IPS-18a (cell line): ENCODE measurements around the gene VDR.
"Not testable (repeated sequence)": the region's sequence is repeated elsewhere in the genome, so short reads cannot be mapped to it uniquely, and the experiment has no call there.

Source experiments
- H3K27ac ChIP-seq: one replicate; pipeline ENCODE4 v1.5.1; 2013; ENCODE audit warnings: low read length
- H3K27me3 ChIP-seq: one replicate; pipeline ENCODE4 v1.6.1; 2013; ENCODE audit warnings: mild to moderate bottlenecking, low read length; ENCODE audit not compliant: control insufficient read depth, insufficient read depth
- H3K36me3 ChIP-seq: one replicate; pipeline ENCODE4 v1.6.1; 2013; ENCODE audit warnings: low read depth, low read length; ENCODE audit not compliant: control insufficient read depth
- H3K4me1 ChIP-seq: one replicate; pipeline ENCODE4 v1.6.1; 2013; ENCODE audit warnings: low read depth, low read length; ENCODE audit not compliant: control insufficient read depth
- H3K4me3 ChIP-seq: one replicate; pipeline ENCODE4 v1.5.1; 2013; ENCODE audit warnings: low read length
- H3K9ac ChIP-seq: one replicate; pipeline ENCODE4 v1.6.1; 2013; ENCODE audit warnings: mild to moderate bottlenecking, low read length, moderate library complexity
- H3K9me3 ChIP-seq: one replicate; pipeline ENCODE4 v1.6.1; 2013; ENCODE audit warnings: low read depth, low read length; ENCODE audit not compliant: control insufficient read depth

VDR gene

DNA sequence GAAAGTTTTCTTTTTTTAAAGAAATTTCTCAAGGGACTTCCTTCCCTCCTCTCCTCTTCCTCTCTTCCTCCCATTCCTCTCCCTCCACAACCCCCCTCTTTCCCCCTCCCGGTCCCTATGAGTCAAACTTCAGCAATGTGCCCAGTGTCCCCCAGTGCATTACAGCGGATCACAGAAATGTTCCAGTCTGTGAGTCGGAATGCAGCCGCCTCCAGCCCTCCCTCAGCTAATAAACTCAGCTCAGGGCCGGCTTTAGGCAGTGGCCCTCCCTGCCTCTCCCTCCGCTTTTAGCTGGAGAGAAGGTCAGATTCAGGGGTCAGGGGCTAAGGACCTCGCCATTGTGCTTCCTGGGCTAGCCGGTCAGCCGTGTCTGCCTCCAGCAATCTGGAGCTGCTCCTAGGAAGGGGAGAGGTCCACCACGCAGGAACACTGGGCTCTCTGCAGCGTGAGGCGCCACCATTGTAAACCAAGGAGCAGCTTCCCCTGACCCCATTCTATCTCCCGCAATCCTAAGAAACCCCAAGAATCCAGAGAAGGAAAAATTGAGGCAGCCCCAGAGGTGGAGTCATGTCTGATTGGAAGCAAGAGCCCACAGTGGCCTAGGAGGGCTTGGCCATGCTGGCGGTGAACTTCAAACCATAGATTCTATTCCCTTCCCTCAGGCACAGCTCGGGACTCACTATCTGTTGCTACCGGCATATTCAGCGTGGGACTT lies 84.0 kb downstream of the VDR start:
- Histone ChIP-seq H3K4me1 (peaks cover 45% of the 10 kb centered on the region), H3K4me3 (peak overlapping the region; percentile 91), H3K27me3 (peaks cover 6% of the 10 kb centered on the region), H3K27ac (peak overlapping the region; percentile 92), H3K36me3 (no peaks in the 10 kb centered on the region), H3K9me3 (no peaks in the 10 kb centered on the region), H3K9ac (peak overlapping the region; percentile 95)

DNA sequence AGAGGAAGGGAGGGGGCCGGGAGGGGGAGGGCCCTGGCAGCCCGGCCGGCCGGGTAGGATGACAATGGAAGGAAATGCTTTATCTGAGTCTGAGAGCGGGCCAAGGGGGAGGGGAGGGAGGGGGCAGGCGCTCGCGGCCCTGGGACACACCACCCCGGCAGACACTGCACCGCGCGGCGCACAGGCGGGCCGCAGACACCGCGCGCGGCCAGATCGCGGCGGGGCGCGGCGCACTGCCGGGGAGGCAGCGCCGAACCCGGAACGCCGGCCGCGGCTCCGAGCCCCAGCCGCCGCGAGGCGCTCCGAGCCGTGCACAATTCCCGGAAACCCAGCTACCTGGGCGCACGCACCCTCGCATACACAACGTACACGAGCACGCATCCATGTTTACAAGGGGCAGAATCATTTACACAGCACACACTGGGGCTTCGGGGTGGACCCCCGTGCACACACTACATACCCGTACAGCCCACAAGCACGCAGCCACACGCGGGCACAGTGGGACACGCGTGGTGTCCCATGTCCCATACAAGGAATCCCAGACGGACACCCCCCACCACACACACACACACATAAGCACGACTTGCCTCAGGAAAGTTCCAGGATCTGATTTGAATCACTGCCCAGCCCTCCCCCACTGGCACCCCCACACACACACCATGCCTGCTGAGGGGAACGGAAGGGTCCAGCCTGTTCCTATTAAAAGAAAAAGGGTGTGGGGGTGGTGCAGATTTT lies 84.7 kb downstream of the VDR start, which contains the start of gene HDAC7:
TSS of gene HDAC7 (minus strand) at position 8 of the 735 bp plus-strand sequence. CDS start 118 bp downstream, outside the sequence.
- H3K4me1 ChIP-seq = peaks cover 45% of the 10 kb centered on the region
- peak within 1 kb of the TSS; percentile 91 for H3K4me3 ChIP-seq
- H3K27me3 ChIP-seq = peaks cover 6% of the 10 kb centered on the region
- peak within 1 kb of the TSS; percentile 95 for H3K9ac ChIP-seq
- H3K36me3 ChIP-seq = no peaks in the 10 kb centered on the region
- H3K27ac ChIP-seq = peak within 1 kb of the TSS; percentile 92
- H3K9me3 ChIP-seq = no peaks in the 10 kb centered on the region

DNA sequence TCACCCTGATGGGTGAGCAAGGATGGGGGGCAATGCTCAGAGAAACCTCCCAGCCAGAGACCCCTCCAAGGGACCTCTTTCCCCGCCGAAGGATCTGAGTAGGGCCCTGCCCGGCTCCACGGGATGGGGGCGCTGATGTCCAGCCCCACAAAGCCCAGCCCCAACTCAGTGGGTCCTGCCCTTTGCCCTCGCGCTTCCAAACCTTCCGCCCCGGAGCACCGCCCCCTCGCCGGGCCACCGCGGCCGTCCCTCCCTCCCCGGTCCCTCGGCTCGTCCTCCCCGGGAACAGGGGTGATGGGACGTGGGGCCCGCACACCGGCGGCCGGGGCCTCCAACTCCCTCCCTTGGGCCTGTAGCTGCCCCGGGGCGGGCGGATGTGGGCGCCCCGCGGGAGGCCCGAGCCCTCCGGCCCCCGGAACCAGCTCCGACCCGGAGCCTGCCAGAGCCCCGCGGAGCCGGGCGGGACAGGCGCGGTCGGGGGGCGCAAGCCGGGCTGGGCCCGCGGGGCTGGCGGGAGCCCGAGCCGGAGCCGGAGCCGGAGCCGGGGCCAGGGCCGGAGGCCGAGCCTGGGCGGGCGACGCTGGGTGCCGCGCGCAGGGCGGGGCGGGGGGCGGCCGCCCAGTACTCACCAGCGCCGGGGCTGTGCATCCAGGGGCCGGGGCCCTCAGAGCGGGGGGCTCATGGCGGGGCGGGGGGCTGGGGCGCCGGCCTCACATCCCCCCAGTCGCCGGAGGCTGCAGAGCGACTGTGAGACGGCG lies 85.5 kb downstream of the VDR start:
- Histone ChIP-seq H3K4me3 (peak overlapping the region; percentile 73), H3K9me3 (no peaks in the 10 kb centered on the region), H3K9ac (peak overlapping the region; percentile 95), H3K36me3 (peaks cover under 1% of the 10 kb centered on the region), H3K27me3 (peaks cover 6% of the 10 kb centered on the region), H3K27ac (no peak overlapping the region), H3K4me1 (peaks cover 46% of the 10 kb centered on the region)

DNA sequence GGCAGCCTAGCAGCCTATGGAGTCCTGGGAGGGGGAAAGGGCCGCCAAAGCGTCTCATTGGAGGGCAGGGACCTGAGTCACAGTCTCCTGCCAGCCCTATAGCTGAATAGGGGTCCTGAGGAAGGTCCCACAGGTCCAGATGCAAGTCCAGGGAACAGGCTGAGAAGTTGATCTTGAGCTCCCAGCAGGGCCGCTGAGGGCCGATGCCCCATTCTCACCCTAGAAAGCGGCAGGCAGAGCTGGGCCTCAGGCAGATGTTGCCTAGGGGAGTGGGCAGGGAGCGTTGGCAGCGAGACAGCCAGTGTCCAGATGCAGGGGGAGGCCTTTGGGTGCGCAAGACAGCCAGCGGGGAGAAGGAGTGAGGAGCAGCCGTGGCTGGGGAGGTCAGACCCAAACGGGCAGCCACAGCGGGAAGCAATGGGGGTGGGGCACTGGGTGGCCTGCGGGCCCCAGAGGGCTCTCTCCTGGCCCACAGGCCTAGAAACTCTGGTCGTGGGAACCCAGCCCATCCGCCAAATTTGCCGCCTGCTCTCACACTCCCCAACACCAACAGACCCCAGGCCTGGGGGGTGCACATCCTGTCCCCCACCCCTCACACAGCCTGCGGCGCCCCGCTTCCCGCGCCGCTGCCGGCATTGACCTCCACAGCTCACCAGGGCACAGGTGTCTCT lies 86.2 kb downstream of the VDR start:
- Histone ChIP-seq H3K9ac (peak overlapping the region; percentile 44), H3K36me3 (peaks cover 3% of the 10 kb centered on the region), H3K4me3 (peak overlapping the region; percentile 73), H3K27ac (no peak overlapping the region), H3K9me3 (no peaks in the 10 kb centered on the region), H3K27me3 (peaks cover 6% of the 10 kb centered on the region), H3K4me1 (peaks cover 53% of the 10 kb centered on the region)

DNA sequence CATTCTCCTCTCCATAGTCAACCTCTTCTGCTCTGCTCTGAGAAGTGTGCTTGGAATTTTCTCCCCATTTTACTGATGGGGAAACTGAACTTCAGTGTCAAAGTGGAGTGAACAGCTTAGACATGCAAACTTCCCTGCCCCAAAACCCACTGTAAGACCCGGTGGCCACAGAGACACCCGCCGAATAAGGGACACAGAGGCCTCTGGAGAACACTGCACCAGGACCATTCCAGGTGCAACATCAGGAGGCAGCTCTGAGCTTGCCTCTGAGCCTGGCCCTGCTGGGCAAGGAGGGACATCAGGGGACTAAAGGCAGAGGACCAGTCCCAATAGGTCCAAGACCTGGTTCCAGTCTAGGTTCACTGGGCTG lies 86.8 kb downstream of the VDR start:
- H3K36me3 ChIP-seq = peaks cover 3% of the 10 kb centered on the region
- peaks cover 59% of the 10 kb centered on the region for H3K4me1 ChIP-seq
- H3K9ac ChIP-seq = no peak overlapping the region
- H3K27me3 ChIP-seq = peaks cover 6% of the 10 kb centered on the region
- H3K4me3 ChIP-seq = no peak overlapping the region
- H3K27ac ChIP-seq = no peak overlapping the region
- no peaks in the 10 kb centered on the region for H3K9me3 ChIP-seq

DNA sequence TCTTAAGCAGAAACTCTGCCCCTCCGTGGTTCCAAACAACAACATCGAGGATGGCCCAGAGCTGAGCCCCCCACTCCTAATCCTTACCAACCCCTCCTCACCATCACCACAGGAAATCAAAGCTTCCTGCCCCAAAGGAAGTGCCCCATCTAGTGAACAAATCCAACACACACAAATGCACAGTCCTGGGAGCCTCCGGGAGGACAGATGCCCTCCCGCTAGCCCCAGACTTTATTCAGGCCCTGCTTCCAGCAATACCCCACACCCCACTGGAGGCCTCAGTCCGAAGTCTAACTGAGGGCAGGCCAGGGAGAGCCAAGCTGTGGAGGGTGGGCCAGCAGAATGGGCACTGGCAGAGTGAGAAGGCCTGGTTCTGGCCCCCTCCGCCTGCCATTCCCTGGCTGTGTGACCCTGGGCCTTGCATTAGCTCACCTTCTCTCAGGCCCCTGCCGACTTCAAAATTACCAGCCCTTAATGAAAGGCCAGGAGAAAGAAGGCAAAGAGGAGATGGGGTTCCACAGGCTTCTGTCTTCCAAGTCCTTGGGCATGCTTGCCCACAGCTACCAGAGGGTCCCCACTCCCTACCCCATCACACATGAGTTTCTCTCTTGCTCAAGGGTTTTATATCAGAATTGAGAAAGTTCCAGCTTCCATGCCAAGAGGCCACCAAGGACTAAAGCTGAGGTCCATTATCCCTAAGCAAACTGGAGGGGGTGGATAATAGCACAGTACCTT lies 87.4 kb downstream of the VDR start:
- Histone ChIP-seq H3K4me1 (peaks cover 62% of the 10 kb centered on the region), H3K4me3 (peak overlapping the region; percentile 3), H3K27me3 (peaks cover 6% of the 10 kb centered on the region), H3K36me3 (peaks cover 3% of the 10 kb centered on the region), H3K9ac (no peak overlapping the region), H3K27ac (no peak overlapping the region), H3K9me3 (no peaks in the 10 kb centered on the region)

DNA sequence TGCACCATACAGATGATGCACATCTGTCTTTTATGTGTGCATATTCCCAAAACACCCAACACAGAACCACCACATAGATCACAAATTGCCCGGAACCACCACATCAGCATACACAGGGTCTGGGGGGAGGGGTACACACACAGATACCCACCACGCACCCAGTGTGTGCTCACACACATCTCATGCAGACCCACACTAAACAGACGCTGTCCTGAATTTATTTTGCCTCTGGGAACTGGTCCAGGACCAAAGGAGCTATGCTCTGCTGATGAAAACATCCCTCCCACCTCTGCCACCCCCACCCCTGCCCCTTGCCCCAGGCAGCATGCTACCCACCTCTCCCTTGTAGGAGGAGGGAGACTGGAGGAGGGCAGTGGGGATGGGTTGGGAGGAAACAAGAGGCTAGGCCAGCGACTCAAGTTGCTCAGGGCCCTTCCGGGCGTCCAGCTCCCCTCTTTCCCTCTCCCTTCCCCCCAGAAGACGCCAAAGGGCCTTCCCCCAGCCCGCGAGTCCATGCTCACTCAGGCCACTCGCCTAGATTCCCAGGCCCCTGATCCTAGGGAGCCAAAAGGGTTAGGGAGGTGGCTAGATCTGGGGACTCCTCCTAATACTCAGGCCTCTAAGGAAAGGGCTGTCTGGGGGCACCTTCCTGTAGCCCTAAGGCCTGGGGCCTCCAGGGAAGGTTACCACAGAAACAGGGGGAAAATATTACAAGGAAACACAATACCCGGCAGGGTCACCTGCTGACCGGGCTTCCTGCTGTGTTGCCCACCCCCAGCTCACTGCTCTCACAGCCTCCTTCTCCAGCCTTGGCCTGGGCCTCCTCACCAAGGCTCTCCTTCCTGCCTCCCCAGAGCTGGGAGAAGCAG lies 88.2 kb downstream of the VDR start:
- Histone ChIP-seq H3K27ac (no peak overlapping the region), H3K9ac (no peak overlapping the region)

DNA sequence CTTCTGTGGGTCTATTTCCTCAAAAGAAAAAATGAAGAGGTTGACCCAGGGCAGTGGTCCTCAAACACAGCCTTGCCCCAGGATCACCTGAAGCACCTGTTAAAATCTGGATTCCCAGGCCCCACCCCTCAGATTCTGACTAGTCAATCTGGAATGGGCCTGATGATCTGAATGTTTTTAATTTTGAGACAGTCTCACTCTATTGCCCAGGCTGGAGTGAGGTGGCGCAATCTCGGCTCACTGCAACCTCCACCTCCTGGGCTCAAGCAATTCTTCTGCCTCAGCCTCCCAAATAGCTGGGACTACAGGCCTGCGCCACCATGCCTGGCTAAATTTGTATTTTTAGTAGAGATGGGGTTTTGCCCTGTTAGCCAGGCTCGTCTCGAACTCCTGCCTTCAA lies 89.3 kb downstream of the VDR start:
- peaks cover 66% of the 10 kb centered on the region for H3K4me1 ChIP-seq
- H3K9me3 ChIP-seq, H3K27me3 ChIP-seq, H3K36me3 ChIP-seq, H3K9ac ChIP-seq, H3K27ac ChIP-seq, H3K4me3 ChIP-seq: not testable (repeated sequence)

More for the DNA sequence above, 88.2 kb downstream of the VDR start:
- Histone ChIP-seq H3K4me1 (peaks cover 65% of the 10 kb centered on the region), H3K4me3 (peak overlapping the region; percentile 3), H3K36me3 (peaks cover 3% of the 10 kb centered on the region), H3K27me3 (peaks cover under 1% of the 10 kb centered on the region), H3K9me3 (no peaks in the 10 kb centered on the region)

DNA sequence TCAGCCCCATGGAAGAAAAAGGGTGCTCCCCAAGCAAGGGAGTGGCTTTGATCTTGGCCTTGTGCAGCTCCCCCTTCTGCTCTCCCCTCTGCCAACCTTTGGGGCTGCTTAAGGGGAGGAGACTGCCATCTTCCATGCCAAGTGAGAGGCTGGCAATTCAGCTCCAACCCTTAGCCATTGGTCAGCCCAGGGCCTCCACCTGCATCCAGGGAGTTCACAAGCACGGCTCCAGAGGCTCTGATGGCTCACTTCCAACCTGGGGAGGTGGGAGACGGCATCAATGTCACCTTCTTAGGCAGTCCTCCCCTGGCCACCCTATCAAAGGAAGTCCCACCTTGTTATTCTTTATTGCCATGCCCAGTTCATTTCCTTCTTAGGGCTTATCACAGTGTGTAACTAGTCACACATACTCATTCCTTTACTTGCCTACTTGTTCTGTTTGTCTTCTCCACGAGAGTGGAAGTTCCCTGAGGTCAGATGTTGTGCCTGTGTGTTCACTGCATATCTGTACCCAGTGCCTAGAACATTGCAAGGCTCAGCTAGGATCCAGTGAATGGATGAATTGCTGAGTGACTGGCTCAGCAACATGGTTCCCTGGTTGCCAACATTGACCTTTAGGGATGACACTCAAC lies 90.1 kb downstream of the VDR start:
- no peaks in the 10 kb centered on the region for H3K27me3 ChIP-seq
- no peaks in the 10 kb centered on the region for H3K9me3 ChIP-seq
- no peak overlapping the region for H3K27ac ChIP-seq
- no peak overlapping the region for H3K4me3 ChIP-seq
- H3K36me3 ChIP-seq = peaks cover 3% of the 10 kb centered on the region
- peaks cover 69% of the 10 kb centered on the region for H3K4me1 ChIP-seq
- no peak overlapping the region for H3K9ac ChIP-seq
